ENCODE data around the gene STRN. TPM values are rescaled to one million over a fixed set of nuclear protein-coding genes. Genes with fewer than 3 reads are reported as not detected.

The STRN gene, protein sequence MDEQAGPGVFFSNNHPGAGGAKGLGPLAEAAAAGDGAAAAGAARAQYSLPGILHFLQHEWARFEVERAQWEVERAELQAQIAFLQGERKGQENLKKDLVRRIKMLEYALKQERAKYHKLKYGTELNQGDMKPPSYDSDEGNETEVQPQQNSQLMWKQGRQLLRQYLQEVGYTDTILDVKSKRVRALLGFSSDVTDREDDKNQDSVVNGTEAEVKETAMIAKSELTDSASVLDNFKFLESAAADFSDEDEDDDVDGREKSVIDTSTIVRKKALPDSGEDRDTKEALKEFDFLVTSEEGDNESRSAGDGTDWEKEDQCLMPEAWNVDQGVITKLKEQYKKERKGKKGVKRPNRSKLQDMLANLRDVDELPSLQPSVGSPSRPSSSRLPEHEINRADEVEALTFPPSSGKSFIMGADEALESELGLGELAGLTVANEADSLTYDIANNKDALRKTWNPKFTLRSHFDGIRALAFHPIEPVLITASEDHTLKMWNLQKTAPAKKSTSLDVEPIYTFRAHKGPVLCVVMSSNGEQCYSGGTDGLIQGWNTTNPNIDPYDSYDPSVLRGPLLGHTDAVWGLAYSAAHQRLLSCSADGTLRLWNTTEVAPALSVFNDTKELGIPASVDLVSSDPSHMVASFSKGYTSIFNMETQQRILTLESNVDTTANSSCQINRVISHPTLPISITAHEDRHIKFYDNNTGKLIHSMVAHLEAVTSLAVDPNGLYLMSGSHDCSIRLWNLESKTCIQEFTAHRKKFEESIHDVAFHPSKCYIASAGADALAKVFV
- total RNA-seq, result 14.0 and 24.8 TPM in 2 replicates

DNA sequence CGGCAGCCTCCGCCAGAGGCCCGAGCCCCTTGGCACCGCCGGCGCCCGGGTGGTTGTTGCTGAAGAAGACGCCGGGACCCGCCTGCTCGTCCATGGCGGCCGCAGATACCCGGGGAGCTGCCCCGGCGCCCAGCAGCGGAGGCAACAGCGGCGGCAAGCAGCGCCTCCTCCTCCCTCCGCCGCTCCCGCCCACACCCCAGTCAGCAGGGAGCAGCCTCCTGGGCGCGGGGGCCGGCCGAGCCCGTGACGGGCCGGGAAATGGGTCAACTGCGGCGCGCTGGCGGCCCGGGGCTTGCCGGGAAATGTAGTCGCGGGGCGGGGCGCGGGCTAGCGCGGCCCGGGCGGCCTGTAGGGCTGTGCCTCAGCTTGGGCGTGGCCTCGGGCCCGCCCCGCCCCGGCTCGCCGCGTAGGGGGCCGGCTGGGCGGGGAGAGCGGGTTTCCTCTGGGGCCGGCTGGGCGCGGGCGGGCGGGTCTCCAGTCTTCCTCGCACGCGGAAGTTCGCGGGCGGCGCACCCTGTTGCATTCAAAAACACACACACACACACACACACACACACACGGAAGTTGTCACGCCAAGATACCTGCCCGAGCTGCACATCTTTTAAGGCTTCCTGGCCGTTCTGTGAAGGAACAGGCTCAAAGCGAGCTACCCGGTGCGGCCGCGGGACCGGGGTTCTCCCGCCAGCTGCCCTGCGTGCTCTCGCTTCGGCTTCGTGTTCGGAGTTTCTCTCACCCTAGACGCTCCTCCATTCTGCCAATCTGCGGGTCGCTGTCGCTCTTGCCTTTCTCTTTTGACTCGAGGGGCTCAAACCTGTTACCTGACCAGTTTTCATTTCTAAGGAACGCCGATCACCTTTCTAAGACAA lies at the start of gene STRN:
Gene STRN (minus strand): TSS at position 167 of the 866 bp plus-strand sequence. CDS start 73 bp downstream, at position 94.

Other genes starting within 250 kb of the STRN start
- gene HEATR5B, start 117.8 kb upstream of the STRN start, total RNA-seq, result 24.1 and 29.0 TPM in 2 replicates
- gene GPATCH11, start 118.0 kb upstream of the STRN start, total RNA-seq, result 8.3 and 10.0 TPM in 2 replicates
- gene EIF2AK2, start 190.4 kb upstream of the STRN start, total RNA-seq, result 30.9 and 52.0 TPM in 2 replicates
- gene SULT6B1, start 222.1 kb upstream of the STRN start, total RNA-seq, result not detected in 2 replicates
- gene CEBPZOS, start 230.0 kb upstream of the STRN start, total RNA-seq, result 17.8 and 20.0 TPM in 2 replicates

Data from smooth muscle cell of the umbilical artery (primary cell).